Endothelial cell (in vitro differentiated cells): ENCODE results near the gene RINL. TPM values are rescaled to one million over a fixed set of nuclear protein-coding genes. Genes with fewer than 3 reads are reported as not detected.

ENCODE experiments used
- DNase-seq: peaks from one replicate; pipeline ENCODE4 v3.0.0; 2021; ENCODE audit warnings: low spot score
- H3K27ac Mint-ChIP-seq: one replicate; pipeline ENCODE4 v1.8.0; 2021; ENCODE audit warnings: mixed read lengths, inconsistent platforms; ENCODE audit not compliant: unreplicated experiment
- H3K27me3 Mint-ChIP-seq: one replicate; pipeline ENCODE4 v1.8.0; 2021; ENCODE audit warnings: mild to moderate bottlenecking, moderate library complexity, mixed read lengths, inconsistent platforms; ENCODE audit not compliant: unreplicated experiment
- H3K36me3 Mint-ChIP-seq: one replicate; pipeline ENCODE4 v1.8.0; 2021; ENCODE audit warnings: mild to moderate bottlenecking, low read depth, mixed read lengths, inconsistent platforms; ENCODE audit not compliant: unreplicated experiment
- H3K4me1 Mint-ChIP-seq: one replicate; pipeline ENCODE4 v1.8.0; 2021; ENCODE audit warnings: mild to moderate bottlenecking, mixed read lengths, inconsistent platforms; ENCODE audit not compliant: unreplicated experiment
- H3K4me3 Mint-ChIP-seq: one replicate; pipeline ENCODE4 v1.8.0; 2021; ENCODE audit warnings: mild to moderate bottlenecking, mixed read lengths, inconsistent platforms; ENCODE audit not compliant: unreplicated experiment
- H3K9me3 Mint-ChIP-seq: one replicate; pipeline ENCODE4 v1.8.0; 2021; ENCODE audit warnings: mixed read lengths, inconsistent platforms; ENCODE audit not compliant: unreplicated experiment
- CTCF ChIP-seq: fragments of 200-600 bp; sonication (generic); IDR thresholded peaks from one replicate; pipeline ENCODE4 v1.5.0; 2021; ENCODE audit warnings: antibody characterized with exemption; ENCODE audit not compliant: unreplicated experiment
- total RNA-seq: library from RNA; stranded (reverse); fragmentation: NEBNext Ultra II Directional; extraction: Animal tissue kit (Norgen Biotek cat#: 25700); gene quantifications from one replicate; pipeline ENCODE4 v1.2.1, GENCODE V29; 2021; ENCODE audit not compliant: unreplicated experiment

The RINL gene
- total RNA-seq, 1 donor from 2014 or later, result 5.6 TPM

- DNase-seq, result no peak
- no peaks in the 10 kb centered on the region for H3K9me3 Mint-ChIP-seq
- H3K4me1 Mint-ChIP-seq, result peaks cover 1% of the 10 kb centered on the region
- no peak overlapping the region for H3K27ac Mint-ChIP-seq
- peaks cover 3% of the 10 kb centered on the region for H3K27me3 Mint-ChIP-seq
- peaks cover 40% of the 10 kb centered on the region for H3K36me3 Mint-ChIP-seq
- TF ChIP-seq CTCF, result no peak
- H3K4me3 Mint-ChIP-seq, result no peak overlapping the region
Observed at GRCh38 chr19:38836983-38837626, 41.0 kb downstream of the RINL start.

GRCh38 chr19:38836159-38836982 lies 41.7 kb downstream of the RINL start:
- H3K27me3 Mint-ChIP-seq, result peaks cover 3% of the 10 kb centered on the region
- peaks cover 34% of the 10 kb centered on the region for H3K36me3 Mint-ChIP-seq
- no peak for TF ChIP-seq CTCF
- peaks cover 5% of the 10 kb centered on the region for H3K4me1 Mint-ChIP-seq
- H3K4me3 Mint-ChIP-seq, result no peak overlapping the region
- no peak for DNase-seq
- H3K9me3 Mint-ChIP-seq, result no peaks in the 10 kb centered on the region
- H3K27ac Mint-ChIP-seq, result no peak overlapping the region

- TF ChIP-seq CTCF, result no peak
- H3K9me3 Mint-ChIP-seq, result no peaks in the 10 kb centered on the region
- DNase-seq, result no peak
- H3K4me3 Mint-ChIP-seq, result no peak overlapping the region
- no peak overlapping the region for H3K27ac Mint-ChIP-seq
- peaks cover 22% of the 10 kb centered on the region for H3K36me3 Mint-ChIP-seq
- H3K4me1 Mint-ChIP-seq, result peaks cover 11% of the 10 kb centered on the region
- H3K27me3 Mint-ChIP-seq, result peaks cover 3% of the 10 kb centered on the region
Observed at GRCh38 chr19:38834590-38834989, 43.5 kb downstream of the RINL start.

- H3K4me1 Mint-ChIP-seq, result peaks cover 11% of the 10 kb centered on the region
- peaks cover 3% of the 10 kb centered on the region for H3K27me3 Mint-ChIP-seq
- H3K4me3 Mint-ChIP-seq, result no peak overlapping the region
- no peaks in the 10 kb centered on the region for H3K9me3 Mint-ChIP-seq
- no peak for TF ChIP-seq CTCF
- H3K27ac Mint-ChIP-seq, result no peak overlapping the region
- H3K36me3 Mint-ChIP-seq, result peaks cover 17% of the 10 kb centered on the region
- DNase-seq, result no peak
Observed at GRCh38 chr19:38834104-38834490, 44.0 kb downstream of the RINL start.

- Mint-ChIP-seq H3K27me3 (peaks cover 2% of the 10 kb centered on the region), H3K4me1 (peaks cover 11% of the 10 kb centered on the region), H3K36me3 (peaks cover 15% of the 10 kb centered on the region), H3K27ac (no peak overlapping the region), H3K4me3 (no peak overlapping the region), H3K9me3 (no peaks in the 10 kb centered on the region)
- DNase-seq, result no peak
- TF ChIP-seq CTCF, result no peak
Observed at GRCh38 chr19:38833092-38833425, 45.0 kb downstream of the RINL start.
